ENCODE data around the gene APOL2. TPM values are rescaled to one million over a fixed set of nuclear protein-coding genes. Genes with fewer than 3 reads are reported as not detected.
"Not testable (repeated sequence)": the region's sequence is repeated elsewhere in the genome, so short reads cannot be mapped to it uniquely, and the experiment has no call there.

APOL2 gene
- total RNA-seq, 2 donors from 2014 or later, result 36.9 to 42.9 TPM

- Mint-ChIP-seq H3K27me3 (no peaks in the 10 kb centered on the region), H3K4me3 (peak overlapping the region; percentile 33), H3K27ac (peak overlapping the region; percentile 61), H3K36me3 (ENCODE audit: low read depth) (peaks cover 2% of the 10 kb centered on the region), H3K4me1 (peaks cover 16% of the 10 kb centered on the region)
- ATAC-seq, result peak; percentile 81
- H3K9me3 ChIP-seq (ENCODE audit: control insufficient read depth, low read length, poor library complexity, severe bottlenecking), result no peaks in the 10 kb centered on the region
- DNase-seq, result peak; percentile 47 to 49 (median 48)
Observed at GRCh38 chr22:36277482-36278291, 38.4 kb upstream of the APOL2 start.

- DNase-seq, result no peak
- Mint-ChIP-seq H3K27ac (peak overlapping the region; percentile 74), H3K36me3 (ENCODE audit: low read depth) (no peaks in the 10 kb centered on the region), H3K4me1 (peaks cover 19% of the 10 kb centered on the region), H3K4me3 (no peak overlapping the region), H3K27me3 (no peaks in the 10 kb centered on the region)
- ATAC-seq, result no peak
- no peaks in the 10 kb centered on the region for H3K9me3 ChIP-seq (ENCODE audit: control insufficient read depth, low read length, poor library complexity, severe bottlenecking)
Observed at GRCh38 chr22:36274531-36274930, 35.2 kb upstream of the APOL2 start.

DNA sequence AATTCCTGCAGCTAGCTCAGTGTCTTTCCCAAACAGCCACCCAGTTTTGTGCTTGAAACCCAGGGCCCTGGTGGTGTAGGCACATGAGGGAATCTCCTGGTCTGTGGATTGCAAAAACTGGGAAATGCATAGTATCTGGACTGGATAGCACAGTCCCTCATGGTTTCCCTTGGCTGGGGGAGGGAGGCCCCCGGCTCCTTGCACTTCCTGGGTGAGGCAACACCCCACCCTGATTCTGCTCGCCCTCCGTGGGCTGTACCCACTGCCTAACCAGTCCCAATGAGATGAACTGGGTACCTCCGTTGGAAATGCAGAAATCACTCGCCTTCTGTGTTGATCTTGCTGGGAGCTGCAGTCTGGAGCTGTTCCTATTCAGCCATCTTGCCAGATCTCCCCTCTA is 32.6 kb upstream of the APOL2 start:
- not testable (repeated sequence) for H3K9me3 ChIP-seq (ENCODE audit: control insufficient read depth, low read length, poor library complexity, severe bottlenecking); DNase-seq; H3K4me3 Mint-ChIP-seq; ATAC-seq; H3K36me3 Mint-ChIP-seq (ENCODE audit: low read depth); H3K27ac Mint-ChIP-seq; H3K27me3 Mint-ChIP-seq
- H3K4me1 Mint-ChIP-seq, result peaks cover 12% of the 10 kb centered on the region

DNA sequence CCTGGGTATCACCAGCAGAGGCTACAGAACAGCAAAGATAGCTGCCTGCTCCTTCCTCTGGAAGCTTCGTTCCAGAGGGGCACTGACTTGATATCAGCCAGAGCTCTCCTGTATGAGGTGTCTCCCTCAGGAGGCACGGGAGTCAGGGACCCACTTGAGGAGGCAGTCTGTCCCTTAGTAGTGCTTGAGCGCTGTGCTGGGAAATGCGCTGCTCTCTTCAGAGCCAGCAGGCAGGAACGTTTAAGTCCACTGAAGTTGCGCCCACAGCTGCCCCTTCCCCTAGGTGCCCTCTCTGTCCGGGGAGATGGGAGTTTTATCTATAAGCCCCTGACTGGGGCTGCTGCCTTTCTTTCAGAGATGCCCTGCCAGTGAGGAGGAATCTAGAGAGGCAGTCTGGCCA is 31.9 kb upstream of the APOL2 start:
- H3K4me3 Mint-ChIP-seq; DNase-seq; H3K27ac Mint-ChIP-seq; H3K27me3 Mint-ChIP-seq; H3K9me3 ChIP-seq (ENCODE audit: control insufficient read depth, low read length, poor library complexity, severe bottlenecking); H3K36me3 Mint-ChIP-seq (ENCODE audit: low read depth); ATAC-seq: not testable (repeated sequence)
- peaks cover 12% of the 10 kb centered on the region for H3K4me1 Mint-ChIP-seq

DNA sequence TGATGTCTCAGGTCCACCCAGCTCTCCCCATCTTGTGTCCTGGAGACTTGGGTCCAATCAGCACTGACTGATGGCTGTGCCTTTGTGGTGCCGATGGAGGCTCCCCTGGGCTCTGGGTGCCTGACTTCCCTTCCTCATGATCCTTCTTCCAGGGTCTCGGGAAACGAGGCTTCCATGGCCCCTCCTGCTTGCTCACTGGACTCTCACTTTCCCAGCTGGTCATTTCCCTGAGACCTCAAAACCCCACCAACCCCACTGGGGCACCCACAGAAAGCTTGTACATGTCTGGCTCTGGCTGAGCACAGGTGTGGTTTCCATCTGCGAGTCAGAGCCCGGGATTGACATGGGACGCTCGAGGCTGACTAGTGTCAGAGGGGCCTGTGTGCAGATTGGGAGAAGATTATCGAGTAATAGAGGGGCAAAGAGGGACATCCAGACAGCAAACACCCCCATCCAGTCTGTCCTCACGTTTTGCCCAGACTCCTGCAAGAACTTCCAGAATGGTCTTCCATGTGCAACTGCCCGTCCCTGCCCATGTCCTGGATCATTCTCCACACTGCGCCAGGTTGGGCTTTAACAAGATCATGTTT is 28.7 kb upstream of the APOL2 start:
- no peaks in the 10 kb centered on the region for H3K27me3 Mint-ChIP-seq

DNA sequence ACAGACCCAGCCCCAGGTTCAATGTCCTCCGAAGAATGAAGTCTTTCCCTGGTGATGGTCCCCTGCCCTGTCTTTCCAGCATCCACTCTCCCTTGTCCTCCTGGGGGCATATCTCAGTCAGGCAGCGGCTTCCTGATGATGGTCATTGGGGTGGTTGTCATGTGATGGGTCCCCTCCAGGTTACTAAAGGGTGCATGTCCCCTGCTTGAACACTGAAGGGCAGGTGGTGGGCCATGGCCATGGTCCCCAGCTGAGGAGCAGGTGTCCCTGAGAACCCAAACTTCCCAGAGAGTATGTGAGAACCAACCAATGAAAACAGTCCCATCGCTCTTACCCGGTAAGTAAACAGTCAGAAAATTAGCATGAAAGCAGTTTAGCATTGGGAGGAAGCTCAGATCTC is 27.7 kb upstream of the APOL2 start:
- Mint-ChIP-seq H3K27ac (no peak overlapping the region), H3K36me3 (ENCODE audit: low read depth) (peaks cover 8% of the 10 kb centered on the region)
- no peaks in the 10 kb centered on the region for H3K9me3 ChIP-seq (ENCODE audit: control insufficient read depth, low read length, poor library complexity, severe bottlenecking)

More for the DNA sequence above, 28.7 kb upstream of the APOL2 start:
- ATAC-seq, result no peak
- H3K27ac Mint-ChIP-seq, result no peak overlapping the region
- H3K9me3 ChIP-seq (ENCODE audit: control insufficient read depth, low read length, poor library complexity, severe bottlenecking), result no peaks in the 10 kb centered on the region
- H3K36me3 Mint-ChIP-seq (ENCODE audit: low read depth), result peaks cover 5% of the 10 kb centered on the region
- no peak for DNase-seq
- H3K4me1 Mint-ChIP-seq, result peaks cover 6% of the 10 kb centered on the region
- no peak overlapping the region for H3K4me3 Mint-ChIP-seq

GRCh38 chr22:36263886-36264664 is 24.7 kb upstream of the APOL2 start:
- ATAC-seq; H3K36me3 Mint-ChIP-seq (ENCODE audit: low read depth); H3K9me3 ChIP-seq (ENCODE audit: control insufficient read depth, low read length, poor library complexity, severe bottlenecking); H3K4me3 Mint-ChIP-seq; H3K27ac Mint-ChIP-seq; DNase-seq; H3K27me3 Mint-ChIP-seq; H3K4me1 Mint-ChIP-seq: not testable (repeated sequence)

More for the DNA sequence above, 27.7 kb upstream of the APOL2 start:
- no peaks in the 10 kb centered on the region for H3K27me3 Mint-ChIP-seq
- ATAC-seq, result no peak
- peaks cover 9% of the 10 kb centered on the region for H3K4me1 Mint-ChIP-seq
- H3K4me3 Mint-ChIP-seq, result no peak overlapping the region
- no peak for DNase-seq

- not testable (repeated sequence) for H3K9me3 ChIP-seq (ENCODE audit: control insufficient read depth, low read length, poor library complexity, severe bottlenecking)
Observed at GRCh38 chr22:36263216-36263673, 23.9 kb upstream of the APOL2 start.

DNA sequence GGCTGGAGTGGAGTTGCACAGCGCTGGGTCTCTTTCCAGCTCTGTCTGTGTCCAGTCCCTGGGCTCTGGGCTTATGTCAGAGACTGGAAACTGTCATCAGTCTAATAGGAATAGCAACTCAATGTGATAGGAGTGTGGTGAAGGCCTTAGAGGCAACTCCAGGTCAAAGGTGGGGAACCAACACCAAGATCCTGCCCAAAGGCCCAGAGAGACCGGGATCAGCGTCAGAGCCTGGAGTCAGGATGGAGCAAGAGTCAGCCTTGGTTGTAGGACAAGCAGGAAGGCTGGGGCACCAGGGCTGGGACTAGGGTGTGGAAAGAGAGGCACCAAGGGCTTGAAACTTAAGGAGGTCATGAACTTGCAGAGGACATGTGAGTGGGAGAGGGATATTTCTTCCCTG is 23.0 kb upstream of the APOL2 start:
- peaks cover 19% of the 10 kb centered on the region for H3K4me1 Mint-ChIP-seq
- not testable (repeated sequence) for H3K4me3 Mint-ChIP-seq; ATAC-seq; H3K27me3 Mint-ChIP-seq; DNase-seq; H3K9me3 ChIP-seq (ENCODE audit: control insufficient read depth, low read length, poor library complexity, severe bottlenecking); H3K36me3 Mint-ChIP-seq (ENCODE audit: low read depth)
- peak overlapping the region; percentile 84 for H3K27ac Mint-ChIP-seq

More at GRCh38 chr22:36263216-36263673, 23.9 kb upstream of the APOL2 start:
- not testable (repeated sequence) for DNase-seq; H3K27ac Mint-ChIP-seq; H3K36me3 Mint-ChIP-seq (ENCODE audit: low read depth); H3K4me3 Mint-ChIP-seq; H3K27me3 Mint-ChIP-seq; ATAC-seq
- H3K4me1 Mint-ChIP-seq, result peaks cover 13% of the 10 kb centered on the region

DNA sequence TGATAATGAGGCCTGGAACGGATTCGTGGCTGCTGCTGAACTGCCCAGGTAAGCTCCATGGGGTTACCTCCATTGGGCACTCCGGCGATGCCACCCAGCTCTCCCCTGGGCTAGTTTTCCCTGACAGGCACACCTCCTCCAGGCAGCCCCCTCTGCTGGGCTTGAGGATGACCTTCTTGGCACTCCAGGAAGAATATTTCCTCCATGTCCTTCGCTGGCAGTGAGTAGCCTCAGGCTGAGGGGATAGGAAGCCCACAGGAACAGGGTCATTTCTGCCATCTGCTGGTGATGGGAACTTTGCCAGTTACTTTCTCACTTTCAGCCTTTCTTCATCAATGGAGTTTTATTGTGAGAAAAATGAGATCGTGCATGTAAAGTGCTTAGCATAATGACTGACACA is 22.3 kb upstream of the APOL2 start:
- not testable (repeated sequence) for H3K27me3 Mint-ChIP-seq; H3K4me3 Mint-ChIP-seq; H3K9me3 ChIP-seq (ENCODE audit: control insufficient read depth, low read length, poor library complexity, severe bottlenecking); DNase-seq; H3K36me3 Mint-ChIP-seq (ENCODE audit: low read depth); ATAC-seq
- Mint-ChIP-seq H3K27ac (peak overlapping the region; percentile 84), H3K4me1 (peaks cover 23% of the 10 kb centered on the region)

GRCh38 chr22:36259615-36260300 is 20.4 kb upstream of the APOL2 start:
- peaks cover 33% of the 10 kb centered on the region for H3K4me1 Mint-ChIP-seq
- no peak for DNase-seq
- H3K36me3 Mint-ChIP-seq (ENCODE audit: low read depth), result peaks cover 3% of the 10 kb centered on the region
- H3K9me3 ChIP-seq (ENCODE audit: control insufficient read depth, low read length, poor library complexity, severe bottlenecking), result no peaks in the 10 kb centered on the region
- peak overlapping the region; percentile 96 for H3K27ac Mint-ChIP-seq
- no peaks in the 10 kb centered on the region for H3K27me3 Mint-ChIP-seq
- no peak for ATAC-seq
- H3K4me3 Mint-ChIP-seq, result peak overlapping the region; percentile 12

DNA sequence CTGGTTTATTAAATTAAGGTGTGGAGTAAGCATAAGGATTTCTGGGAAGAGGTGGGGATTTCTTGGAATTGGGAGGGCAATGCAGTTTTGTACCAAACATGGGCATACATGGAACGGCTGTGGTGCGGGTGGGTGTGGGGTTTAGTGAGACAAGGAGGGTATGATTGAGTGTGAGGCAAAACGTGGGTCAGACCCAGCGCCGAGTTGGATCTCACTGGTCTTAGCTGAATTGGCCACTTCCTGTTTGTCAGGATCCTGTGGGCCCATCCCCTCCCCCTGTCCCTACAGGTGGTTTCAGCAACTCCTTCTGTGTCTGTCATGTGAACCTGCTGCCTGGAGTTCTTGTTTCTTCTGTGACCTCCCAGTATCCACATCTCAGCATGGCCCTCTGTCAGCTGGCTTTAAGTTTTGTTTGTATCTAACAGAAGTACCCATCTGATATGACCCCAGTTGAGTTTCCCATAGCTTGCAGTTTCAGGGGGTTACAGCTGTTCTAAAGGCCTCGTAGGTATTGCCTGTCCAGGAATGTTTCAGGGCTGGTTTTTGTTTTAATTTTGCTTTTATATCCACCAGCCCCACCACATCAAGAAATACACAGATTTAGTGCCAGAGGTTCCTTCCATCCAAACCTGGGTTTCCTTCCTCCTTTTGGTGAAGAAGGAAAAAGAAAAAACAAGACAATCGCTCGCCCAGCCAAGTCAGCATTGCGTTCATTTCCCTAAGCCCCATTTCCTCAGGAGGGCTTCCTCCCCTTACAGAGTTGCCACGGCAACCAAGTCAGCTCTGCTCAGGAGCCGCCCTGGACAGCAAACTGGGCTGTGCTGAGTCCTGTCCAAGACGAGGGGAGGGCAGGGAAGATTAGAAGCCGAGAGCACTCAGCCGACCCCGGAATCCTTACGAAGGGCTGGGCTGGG is 19.6 kb upstream of the APOL2 start:
- DNase-seq (no peak), ATAC-seq (peak; percentile 41)
- no peaks in the 10 kb centered on the region for H3K27me3 Mint-ChIP-seq
- H3K36me3 Mint-ChIP-seq (ENCODE audit: low read depth), result peaks cover 3% of the 10 kb centered on the region
- peaks cover 36% of the 10 kb centered on the region for H3K4me1 Mint-ChIP-seq
- H3K27ac Mint-ChIP-seq, result peak overlapping the region; percentile 96
- H3K9me3 ChIP-seq (ENCODE audit: control insufficient read depth, low read length, poor library complexity, severe bottlenecking), result no peaks in the 10 kb centered on the region
- H3K4me3 Mint-ChIP-seq, result peak overlapping the region; percentile 88

Measured in T-helper 17 cell (primary cell).